Measurements from ENCODE around the gene KATNAL2. TPM values are rescaled to one million over a fixed set of nuclear protein-coding genes. Genes with fewer than 3 reads are reported as not detected.

The KATNAL2 gene
- total RNA-seq, 1 experiment from 2014 or later, result 21.7 TPM

DNA sequence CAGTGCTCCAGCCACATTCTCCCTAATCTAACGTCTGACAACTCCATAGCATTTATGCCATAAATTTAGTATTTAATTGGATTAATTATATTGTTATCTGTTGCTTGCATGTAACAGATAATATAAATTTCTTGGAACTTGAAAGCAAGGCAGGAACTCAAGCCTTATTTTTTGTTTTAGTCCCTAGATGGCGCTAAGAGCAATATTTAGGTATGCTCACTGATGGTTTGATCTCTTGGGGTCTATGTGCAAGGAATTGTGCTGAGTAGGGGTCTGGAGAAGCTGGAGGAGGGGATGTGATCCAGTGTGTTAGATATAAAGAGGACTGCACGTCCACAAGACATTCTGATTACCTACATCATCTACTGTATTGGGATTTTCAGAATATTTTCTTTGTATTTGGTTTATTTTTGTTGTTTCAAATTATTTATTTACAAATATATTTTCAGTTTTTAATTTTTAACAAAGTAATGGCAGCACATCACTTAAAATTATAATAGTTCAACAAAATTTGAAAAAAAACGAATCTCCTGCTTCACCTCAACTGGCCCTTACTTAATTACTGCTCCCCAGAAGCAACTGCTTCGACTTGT, 32.8 kb downstream of the KATNAL2 start:
- no peaks in the 10 kb centered on the region for H3K79me1 ChIP-seq (ENCODE audit: insufficient read depth, low read depth, low read length, poor library complexity, severe bottlenecking)
- H4K5ac ChIP-seq (ENCODE audit: insufficient read length, low read depth, low read length), result no peak overlapping the region
- TF ChIP-seq, protein P1, sequence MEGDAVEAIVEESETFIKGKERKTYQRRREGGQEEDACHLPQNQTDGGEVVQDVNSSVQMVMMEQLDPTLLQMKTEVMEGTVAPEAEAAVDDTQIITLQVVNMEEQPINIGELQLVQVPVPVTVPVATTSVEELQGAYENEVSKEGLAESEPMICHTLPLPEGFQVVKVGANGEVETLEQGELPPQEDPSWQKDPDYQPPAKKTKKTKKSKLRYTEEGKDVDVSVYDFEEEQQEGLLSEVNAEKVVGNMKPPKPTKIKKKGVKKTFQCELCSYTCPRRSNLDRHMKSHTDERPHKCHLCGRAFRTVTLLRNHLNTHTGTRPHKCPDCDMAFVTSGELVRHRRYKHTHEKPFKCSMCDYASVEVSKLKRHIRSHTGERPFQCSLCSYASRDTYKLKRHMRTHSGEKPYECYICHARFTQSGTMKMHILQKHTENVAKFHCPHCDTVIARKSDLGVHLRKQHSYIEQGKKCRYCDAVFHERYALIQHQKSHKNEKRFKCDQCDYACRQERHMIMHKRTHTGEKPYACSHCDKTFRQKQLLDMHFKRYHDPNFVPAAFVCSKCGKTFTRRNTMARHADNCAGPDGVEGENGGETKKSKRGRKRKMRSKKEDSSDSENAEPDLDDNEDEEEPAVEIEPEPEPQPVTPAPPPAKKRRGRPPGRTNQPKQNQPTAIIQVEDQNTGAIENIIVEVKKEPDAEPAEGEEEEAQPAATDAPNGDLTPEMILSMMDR (conservative IDR thresholded peaks at IDR 0.05), result peak; percentile 74
- Mint-ChIP-seq H3K4me3 (no peak overlapping the region), H3K36me3 (ENCODE audit: insufficient read depth in 1 of 3, low read depth in 3 of 3) (peaks cover 0 to 1% (median 0%) of the 10 kb centered on the region in 3 experiments; a peak in 2 of 7 replicates), H3K27ac (no peak overlapping the region), H3K4me1 (peaks cover 2% of the 10 kb centered on the region in 2 experiments; a peak in 2 of 4 replicates), H3K9me3 (no peaks in the 10 kb centered on the region; a peak in 1 of 5 replicates), H3K27me3 (ENCODE audit: low read depth) (no peaks in the 10 kb centered on the region)
- no peak overlapping the region for H4K91ac ChIP-seq (ENCODE audit: insufficient read length, low read depth, low read length)
- no peaks in the 10 kb centered on the region; the same call in 1 of the 2 replicates for H3K27me3 ChIP-seq (ENCODE audit: insufficient read depth, low read length)
- no peak overlapping the region for H2AK5ac ChIP-seq (ENCODE audit: insufficient read length, low read length)
- DNase-seq, result no peak
- H3K56ac ChIP-seq (ENCODE audit: insufficient read length, low read depth, low read length), result no peak overlapping the region
- no peaks in the 10 kb centered on the region for H3K9me3 ChIP-seq (ENCODE audit: control insufficient read depth, low read depth, low read length)
- H3K27ac ChIP-seq (ENCODE audit: insufficient read length, low read depth, low read length), result no peak overlapping the region
- H2BK20ac ChIP-seq (ENCODE audit: low read depth, low read length, poor library complexity, severe bottlenecking), result no peak overlapping the region
- no peak overlapping the region for H3T11ph ChIP-seq (ENCODE audit: low read length)
- H2BK15ac ChIP-seq (ENCODE audit: low read depth, low read length), result no peak overlapping the region
- H2BK120ac ChIP-seq (ENCODE audit: low read depth, low read length, poor library complexity, severe bottlenecking), result no peak overlapping the region
- H3K18ac ChIP-seq (ENCODE audit: insufficient read length, low read depth, low read length), result no peak overlapping the region
- no peak overlapping the region for H3K14ac ChIP-seq (ENCODE audit: insufficient read depth, low read length)
- no peak overlapping the region for H3K4ac ChIP-seq (ENCODE audit: low read depth, low read length)
- no peak overlapping the region for H3K4me2 ChIP-seq (ENCODE audit: insufficient read depth, insufficient read length, low read length)
- no peak overlapping the region for H4K8ac ChIP-seq (replicated peaks; ENCODE audit: insufficient read length, low read depth, low read length)
- H3K9ac ChIP-seq (ENCODE audit: extremely low read depth, insufficient read length, low read length), result no peak overlapping the region
- no peaks in the 10 kb centered on the region for H3K4me1 ChIP-seq (ENCODE audit: insufficient read depth, low read length)
- no peaks in the 10 kb centered on the region for H3K79me2 ChIP-seq (ENCODE audit: insufficient read depth, low read length)
- H4K20me1 ChIP-seq (ENCODE audit: control insufficient read depth, insufficient read depth, insufficient read length), result no peaks in the 10 kb centered on the region
- H2BK12ac ChIP-seq (ENCODE audit: insufficient read length, low read depth, low read length), result no peak overlapping the region
- H2BK5ac ChIP-seq (ENCODE audit: insufficient read length, low read length), result no peak overlapping the region
- no peak overlapping the region for H3K23ac ChIP-seq (ENCODE audit: insufficient read length, low read depth, low read length)
- no peak overlapping the region for H2AFZ ChIP-seq (ENCODE audit: low read length)
- no CpG with 5 or more reads among the region's 5 CpGs for WGBS (ENCODE audit: extremely low coverage, insufficient read length, low lambda C conversion rate)
- peaks cover 4% of the 10 kb centered on the region for H3K23me2 ChIP-seq (ENCODE audit: insufficient read length, low read depth, low read length, poor library complexity, severe bottlenecking)
